MCF 10A (cell line): ENCODE results near the gene MAD1L1. TPM values are rescaled to one million over a fixed set of nuclear protein-coding genes. Genes with fewer than 3 reads are reported as not detected.

ENCODE experiments used
- BruUV-seq: library from RNA; stranded (reverse); fragments of 400-500 nt; replicated peaks from 2 replicates; lab custom pipeline; 2021; lab: Mats Ljungman, UMichigan
- CTCF ChIA-PET: fragments of 300-600 bp; sonication (Branson Sonifier 250); formaldehyde crosslinking; extraction: SDS; loops from one replicate; lab custom pipeline; 2021; ENCODE audit warnings: antibody characterized with exemption, inconsistent platforms; lab: Yijun Ruan, JAX
- POLR2A ChIA-PET: fragments of 300-600, 350-650 bp; sonication (Branson Sonifier 250); formaldehyde crosslinking; extraction: SDS; loops from one replicate; lab custom pipeline; 2020; ENCODE audit warnings: antibody characterized with exemption, inconsistent platforms; lab: Yijun Ruan, JAX
- DNase-seq: peaks from one replicate; pipeline ENCODE4 v3.0.0-alpha.2; 2018; ENCODE audit not compliant: unreplicated experiment
- H3K27ac Mint-ChIP-seq: one replicate; pipeline ENCODE4 v1.8.0; 2022; ENCODE audit warnings: mild to moderate bottlenecking, low read depth, mixed read lengths; ENCODE audit not compliant: unreplicated experiment
- H3K27me3 Mint-ChIP-seq: one replicate; pipeline ENCODE4 v1.8.0; 2022; ENCODE audit warnings: mixed read lengths; ENCODE audit not compliant: insufficient read depth, unreplicated experiment
- H3K36me3 Mint-ChIP-seq: one replicate; pipeline ENCODE4 v1.8.0; 2022; ENCODE audit warnings: mild to moderate bottlenecking, moderate library complexity, mixed read lengths; ENCODE audit not compliant: insufficient read depth, unreplicated experiment
- H3K4me1 Mint-ChIP-seq: one replicate; pipeline ENCODE4 v1.8.0; 2022; ENCODE audit warnings: mixed read lengths; ENCODE audit not compliant: insufficient read depth, unreplicated experiment
- H3K4me3 Mint-ChIP-seq: one replicate; pipeline ENCODE4 v1.8.0; 2022; ENCODE audit warnings: mild to moderate bottlenecking, moderate library complexity, mixed read lengths; ENCODE audit not compliant: unreplicated experiment
- H3K9me3 Mint-ChIP-seq: one replicate; pipeline ENCODE4 v1.8.0; 2022; ENCODE audit warnings: mixed read lengths; ENCODE audit not compliant: unreplicated experiment
- CTCF ChIP-seq: fragments of 200-600 bp; IDR thresholded peaks from one replicate; pipeline ENCODE4 v1.8.0; 2022; ENCODE audit warnings: antibody characterized with exemption, mild to moderate bottlenecking; ENCODE audit not compliant: unreplicated experiment
- intact Hi-C: fragments of 100-400 bp; cut with micrococcal nuclease; formaldehyde crosslinking; loops from 2 replicates; pipeline ENCODE4 v1.14.1; 2022
- total RNA-seq: library from RNA; stranded (reverse); gene quantifications from 2 replicates; pipeline ENCODE4 v1.2.3, GENCODE V29; 2022

The MAD1L1 gene
- total RNA-seq, 1 experiment from 2014 or later, result 25.2 TPM

DNA sequence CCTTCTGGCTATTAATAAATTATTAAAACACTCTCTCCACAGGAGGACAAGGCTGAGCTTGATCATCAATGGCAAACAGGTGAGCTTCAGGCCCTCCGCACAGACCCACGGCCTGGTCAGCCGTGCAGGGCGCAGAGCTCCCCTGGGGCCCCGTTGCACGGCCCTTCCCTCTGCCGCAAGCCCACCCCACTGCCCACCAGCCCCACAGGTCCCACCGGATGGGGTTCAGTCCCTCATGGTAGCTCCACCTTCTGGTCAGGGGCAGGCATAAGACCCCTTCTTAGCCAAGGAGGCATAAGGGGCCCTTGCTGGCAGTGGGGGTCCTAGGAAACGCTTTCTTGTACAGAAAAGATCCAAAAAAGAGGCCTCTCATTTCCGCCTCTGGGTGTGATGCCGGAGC, 84.6 kb downstream of the MAD1L1 start:
- POLR2A ChIA-PET, result no interaction called here
- CTCF ChIA-PET, result interaction anchor here (0.6 kb wide), 2 partner anchors 16 to 100 kb away, joined by 3 read pairs; no protein-coding TSS in a partner anchor

DNA sequence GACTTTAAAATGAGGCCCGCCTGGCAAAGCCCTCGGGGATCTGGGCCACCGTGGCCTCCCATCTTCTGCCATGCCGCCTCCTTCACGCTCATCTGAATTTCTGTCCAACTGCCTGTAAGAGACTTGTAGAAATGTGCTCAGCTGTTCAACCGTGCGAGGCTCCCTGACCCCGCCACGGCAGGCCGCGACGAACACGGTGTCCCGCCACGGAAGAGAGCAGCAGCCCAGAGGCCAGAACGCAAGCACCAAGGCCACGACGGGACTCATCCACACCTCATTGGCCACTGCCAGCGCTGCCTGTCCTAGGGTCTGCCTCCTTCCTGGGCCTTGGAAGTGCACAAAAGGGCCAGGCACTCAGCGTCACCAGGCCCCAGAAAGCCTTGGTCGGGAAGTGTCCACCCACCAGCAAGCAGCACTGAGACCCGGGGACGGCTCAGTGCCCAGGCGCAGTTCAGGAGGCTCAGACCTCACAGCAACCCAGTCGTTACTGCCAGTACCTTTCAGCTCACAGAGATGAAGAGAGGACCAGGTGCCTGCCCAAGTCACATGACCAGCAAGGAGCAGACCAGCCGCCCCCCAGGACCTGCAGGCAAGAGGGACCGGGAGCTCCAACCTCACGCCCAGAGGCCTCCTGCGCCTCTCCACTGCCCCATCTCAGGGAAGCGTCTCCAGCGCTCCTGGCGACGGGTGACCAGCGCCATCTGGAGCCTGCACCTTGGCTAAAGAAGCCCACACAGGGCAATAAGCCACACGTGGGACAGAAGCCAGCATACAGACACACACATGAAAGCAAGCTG, 85.9 kb downstream of the MAD1L1 start:
- ChIA-PET POLR2A (no interaction called here), CTCF (interaction anchor here (0.6 to 0.7 kb wide), 2 partner anchors 28 to 649 kb away, joined by 3 read pairs; no protein-coding TSS in a partner anchor)
- DNase-seq, result no peak
- intact Hi-C loops, result no loop called here
- no peak for TF ChIP-seq CTCF
- Mint-ChIP-seq H3K4me3 (no peak overlapping the region), H3K27me3 (no peaks in the 10 kb centered on the region), H3K4me1 (no peaks in the 10 kb centered on the region), H3K36me3 (peaks cover 6% of the 10 kb centered on the region), H3K27ac (no peak overlapping the region), H3K9me3 (no peaks in the 10 kb centered on the region)
- BruUV-seq, result no TSS peak

More for the DNA sequence above, 84.6 kb downstream of the MAD1L1 start:
- peaks cover 6% of the 10 kb centered on the region for H3K36me3 Mint-ChIP-seq
- TF ChIP-seq CTCF, result no peak
- no peaks in the 10 kb centered on the region for H3K4me1 Mint-ChIP-seq
- H3K4me3 Mint-ChIP-seq, result no peak overlapping the region
- no peak overlapping the region for H3K27ac Mint-ChIP-seq
- no peaks in the 10 kb centered on the region for H3K27me3 Mint-ChIP-seq
- intact Hi-C loops, result no loop called here
- no TSS peak for BruUV-seq
- no peak for DNase-seq
- H3K9me3 Mint-ChIP-seq, result no peaks in the 10 kb centered on the region

DNA sequence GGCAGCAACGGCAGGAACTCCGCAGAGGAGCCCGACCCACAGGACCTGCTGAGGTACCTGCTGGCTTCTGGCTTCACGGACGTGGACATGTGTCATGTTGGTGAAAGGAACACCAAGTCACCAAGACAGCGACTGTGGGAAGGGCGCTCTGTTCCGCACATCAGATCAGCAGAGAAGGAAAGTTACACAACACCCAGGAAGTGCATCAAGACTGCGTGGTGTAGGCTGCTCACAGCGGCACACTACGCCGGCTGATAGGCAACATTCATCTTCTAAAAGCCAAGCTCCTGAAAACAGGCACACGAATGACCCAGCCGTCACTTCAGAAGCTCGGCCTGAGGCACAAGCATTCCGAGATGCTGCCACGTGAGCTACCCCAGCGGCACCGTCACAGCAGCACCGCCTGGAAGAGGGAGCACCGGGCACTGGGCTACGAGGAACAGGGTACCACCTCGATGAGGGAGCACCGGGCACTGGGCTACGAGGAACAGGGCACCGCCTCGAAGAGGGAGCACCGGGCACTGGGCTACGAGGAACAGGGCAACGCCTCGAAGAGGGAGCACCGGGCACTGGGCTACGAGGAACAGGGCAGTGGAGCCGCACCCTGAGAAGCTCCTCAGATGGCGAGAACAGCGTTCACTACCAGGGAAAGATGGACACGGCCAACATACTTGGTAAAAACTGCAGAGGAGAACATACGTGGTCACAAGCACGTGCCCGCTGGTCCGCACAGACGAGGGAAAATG, 86.7 kb downstream of the MAD1L1 start:
- no peak for DNase-seq
- no peaks in the 10 kb centered on the region for H3K27me3 Mint-ChIP-seq
- TF ChIP-seq CTCF, result no peak
- H3K27ac Mint-ChIP-seq, result no peak overlapping the region
- H3K9me3 Mint-ChIP-seq, result no peaks in the 10 kb centered on the region
- POLR2A ChIA-PET, result interaction anchor here (0.5 kb wide), 1 partner anchor 24 kb away, joined by 3 read pairs; no protein-coding TSS in a partner anchor
- CTCF ChIA-PET, result no interaction called here
- BruUV-seq, result no TSS peak
- intact Hi-C loops, result no loop called here
- H3K36me3 Mint-ChIP-seq, result peaks cover 6% of the 10 kb centered on the region
- no peaks in the 10 kb centered on the region for H3K4me1 Mint-ChIP-seq
- H3K4me3 Mint-ChIP-seq, result no peak overlapping the region

- BruUV-seq, result no TSS peak
- intact Hi-C loops, result no loop called here
- Mint-ChIP-seq H3K9me3 (no peaks in the 10 kb centered on the region), H3K4me3 (no peak overlapping the region), H3K27me3 (no peaks in the 10 kb centered on the region), H3K36me3 (peaks cover 6% of the 10 kb centered on the region), H3K4me1 (no peaks in the 10 kb centered on the region), H3K27ac (no peak overlapping the region)
- DNase-seq, result no peak
- POLR2A ChIA-PET, result interaction anchor here (0.7 kb wide), 2 partner anchors 25 to 89 kb away, joined by 3 to 4 read pairs; no protein-coding TSS in a partner anchor
- no peak for TF ChIP-seq CTCF
- CTCF ChIA-PET, result no interaction called here
Observed at GRCh38 chr7:2144926-2145325, 87.8 kb downstream of the MAD1L1 start.
